HepG2 (cell line): ENCODE measurements around the gene CTIF. TPM values are rescaled to one million over a fixed set of nuclear protein-coding genes. Genes with fewer than 3 reads are reported as not detected.

Experiments used
- ATAC-seq: fragments of 200-7000 bp; cut with Tn5 transposase; 3 replicates; pipeline ENCODE4 v1.9.1; 2020; ENCODE audit warnings: mild to moderate bottlenecking, moderate library complexity
- BruUV-seq: library from RNA; stranded (reverse); fragments of 400-500 nt; replicated peaks from 2 replicates; lab custom pipeline; 2021; lab: Mats Ljungman, UMichigan
- CTCF ChIA-PET: fragments of 300-600 bp; formaldehyde crosslinking; extraction: SDS; loops from one replicate; lab custom pipeline; 2021; ENCODE audit warnings: low total read pairs, inconsistent platforms, low intra/inter-chr PET ratio; lab: Yijun Ruan, JAX
- POLR2A ChIA-PET: fragments of 350-600 bp; sonication (Branson Sonifier 250); formaldehyde crosslinking; loops from one replicate; lab custom pipeline; 2020; ENCODE audit warnings: antibody characterized with exemption, inconsistent platforms; lab: Yijun Ruan, JAX
- DNase-seq: peaks from one replicate; pipeline ENCODE4 v3.0.0-alpha.2; 2015; ENCODE audit warnings: low spot score
- FAIRE-seq: peaks from 3 replicates; lab custom pipeline; 2011; peaks lifted over from hg19 to GRCh38; lab: Jason Lieb, UNC
- H2AFZ ChIP-seq: one replicate; pipeline ENCODE4 v1.6.1; 2011; ENCODE audit warnings: low read length, inconsistent platforms
- H3K27ac ChIP-seq: fragments of 300-600 bp; 3 replicates; pipeline ENCODE4 v1.8.0; 2011; ENCODE audit warnings: mixed run types, mild to moderate bottlenecking, mixed read lengths, low read length, inconsistent platforms; ENCODE audit not compliant: insufficient read depth; ENCODE audit errors: extremely low read length
- H3K27me3 ChIP-seq, 2 experiments: fragments of 200-600 bp in 1 of 2; 2 replicates in 1 of 2; 3 replicates in 1 of 2; pipeline versions ENCODE4 v1.6.0 to v1.8.0; 2011; ENCODE audit warnings: low read length in 2 of 2, mild to moderate bottlenecking in 2 of 2, moderate library complexity in 2 of 2, inconsistent platforms in 1 of 2; ENCODE audit not compliant: insufficient read depth in 2 of 2, control insufficient read depth in 1 of 2
- H3K36me3 ChIP-seq, 2 experiments: fragments of 200-600 bp in 1 of 2; replicated peaks in 1 of 2; 2 replicates in 1 of 2; 3 replicates in 1 of 2; pipeline versions ENCODE4 v1.5.1 to v1.8.0; 2011; ENCODE audit warnings: low read length in 2 of 2, inconsistent platforms in 1 of 2; ENCODE audit not compliant: insufficient read depth in 2 of 2, control insufficient read depth in 1 of 2
- H3K4me1 ChIP-seq: 2 replicates; pipeline ENCODE4 v1.5.1; 2012; ENCODE audit warnings: low read length, inconsistent platforms; ENCODE audit not compliant: insufficient read depth
- H3K4me2 ChIP-seq: 2 replicates; pipeline ENCODE4 v1.6.0; 2011; ENCODE audit warnings: low read depth, low read length, inconsistent platforms
- H3K4me3 ChIP-seq, 3 experiments: fragments of 200-600 bp in 1 of 3; sonication (generic), shearing (Covaris generic) in 1 of 3; replicated peaks in 1 of 3; 2 replicates each; pipeline ENCODE4 v1.5.1; 2011 to 2016; ENCODE audit warnings: low read length in 3 of 3, inconsistent platforms in 2 of 3, low read depth in 2 of 3, mild to moderate bottlenecking in 2 of 3, control low read depth in 1 of 3, mixed read lengths in 1 of 3; ENCODE audit not compliant: insufficient read depth in 1 of 3
- H3K79me2 ChIP-seq: one replicate; pipeline ENCODE4 v1.6.1; 2011; ENCODE audit warnings: low read length, inconsistent platforms; ENCODE audit not compliant: insufficient read depth
- H3K9ac ChIP-seq: 2 replicates; pipeline ENCODE4 v1.6.0; 2011; ENCODE audit warnings: mild to moderate bottlenecking, low read depth, low read length, inconsistent platforms; ENCODE audit not compliant: insufficient read depth
- H3K9me3 ChIP-seq: 2 replicates; pipeline ENCODE4 v1.5.1; 2012; ENCODE audit warnings: mild to moderate bottlenecking, low read length
- H4K20me1 ChIP-seq: 2 replicates; pipeline ENCODE4 v1.6.0; 2011; ENCODE audit warnings: inconsistent platforms, mild to moderate bottlenecking, low read length, moderate library complexity; ENCODE audit not compliant: insufficient read depth
- DDIT3 ChIP-seq: sonication (generic); formaldehyde crosslinking; IDR thresholded peaks from 2 replicates; pipeline ENCODE4 v1.4.0; 2020; ENCODE audit warnings: mild to moderate bottlenecking, missing genetic modification reagents
- FOSL2 ChIP-seq: sonication (generic); formaldehyde crosslinking; IDR thresholded peaks from 2 replicates; pipeline ENCODE4 v1.4.0; 2020; ENCODE audit warnings: missing genetic modification reagents
- IRF2 ChIP-seq: IDR thresholded peaks from 2 replicates; pipeline ENCODE4 v1.6.1; 2018; ENCODE audit warnings: missing genetic modification reagents, missing compliant biosample characterization
- JUND ChIP-seq: sonication (generic); formaldehyde crosslinking; IDR thresholded peaks from 2 replicates; pipeline ENCODE4 v1.8.0; 2022; ENCODE audit warnings: mild to moderate bottlenecking, missing genetic modification reagents
- ZKSCAN5 ChIP-seq: sonication (generic); formaldehyde crosslinking; IDR thresholded peaks from 2 replicates; pipeline ENCODE4 v1.5.1; 2020; ENCODE audit warnings: mild to moderate bottlenecking, missing genetic modification reagents
- ZNF407 ChIP-seq: sonication (generic); formaldehyde crosslinking; IDR thresholded peaks from one replicate; pipeline ENCODE4 v1.5.1; 2020; ENCODE audit warnings: mild to moderate bottlenecking, missing genetic modification reagents; ENCODE audit errors: not compliant biosample characterization
- WGBS: methylation state at CpG from one replicate; pipeline ENCODE4 v1.1.6; 2017; ENCODE audit warnings: low lambda C conversion rate; 5-methylcytosine and 5-hydroxymethylcytosine counted together
- in situ Hi-C: cut with HindIII; loops from 2 replicates; pipeline ENCODE4 v1.10.0; 2017; ENCODE audit warnings: low pct_unique_long_range_greater_than_20kb; ENCODE audit not compliant: extremely low pct_ligation_motif_present
- intact Hi-C: fragments of 100-400 bp; cut with micrococcal nuclease; formaldehyde crosslinking; loops from one replicate; pipeline ENCODE4 v1.10.0; 2022; ENCODE audit not compliant: unreplicated experiment
- polyA plus RNA-seq, 8 experiments: library from polyadenylated mRNA; depleted of rRNA in 3 of 8; stranded (reverse) in 7 of 8; unstranded in 1 of 8; fragments of >200 nt; fragmentation: Illumina TruSeq in 4 of 8; extraction: Trizol in 4 of 8; gene quantifications; 2 replicates each; pipeline versions ENCODE4 v1.2.1 to v1.2.3, GENCODE V29; 2011 to 2016; ENCODE audit warnings: low read depth in 4 of 8, missing spikeins in 1 of 8, mixed read lengths in 1 of 8; ENCODE audit not compliant: insufficient read depth in 1 of 8
- total RNA-seq, 5 experiments: library from RNA; depleted of rRNA; stranded (reverse); fragments of >200 nt; fragmentation: Illumina TruSeq; extraction: Trizol; gene quantifications; 2 replicates each; pipeline ENCODE4 v1.2.3, GENCODE V29; 2016; ENCODE audit warnings: low read depth in 1 of 5

Gene CTIF
- total and polyA plus RNA-seq, 2 of the 13 experiments (the other 11 are each of a cell fraction or from before 2014, with no cell fraction given): 18.2 to 28.0 TPM

- FAIRE-seq: no peak
- no peak for DNase-seq
- intact Hi-C loops: no loop called here
- H3K4me2 ChIP-seq: no peak overlapping the region
- no peaks in the 10 kb centered on the region for H3K9me3 ChIP-seq
- peaks cover 26% of the 10 kb centered on the region for H3K4me1 ChIP-seq
- no peak overlapping the region for H3K4me3 ChIP-seq
- TF ChIP-seq ZKSCAN5 (CRISPR knock-in tag): no peak
- no peak for TF ChIP-seq JUND (CRISPR knock-in tag)
- TF ChIP-seq DDIT3 (CRISPR knock-in tag): no peak
- TF ChIP-seq IRF2 (CRISPR knock-in tag): no peak
- no peak for TF ChIP-seq ZNF407
- no peak for TF ChIP-seq FOSL2 (CRISPR knock-in tag)
- ChIA-PET POLR2A (no interaction called here), CTCF (no interaction called here)
- peaks cover 3 to 10% of the 10 kb centered on the region in 2 experiments; a peak in 3 of 5 replicates for H3K36me3 ChIP-seq
- H3K79me2 ChIP-seq: peaks cover 20% of the 10 kb centered on the region
- no TSS peak for BruUV-seq
- ATAC-seq: no peak
- no peaks in the 10 kb centered on the region for H4K20me1 ChIP-seq
- in situ Hi-C loops: no loop called here
- H3K9ac ChIP-seq: no peak overlapping the region
- H3K27me3 ChIP-seq: no peaks in the 10 kb centered on the region
- H3K27ac ChIP-seq: no peak overlapping the region
- H2AFZ ChIP-seq: no peak overlapping the region
- WGBS: 96% methylated on average over 17 of the region's 17 CpGs
These were observed 53.8 kb downstream of the CTIF start for GRCh38 chr18:48592540-48593171.
